Measurements from ENCODE around the gene DENND1A.

The DENND1A gene

DNA sequence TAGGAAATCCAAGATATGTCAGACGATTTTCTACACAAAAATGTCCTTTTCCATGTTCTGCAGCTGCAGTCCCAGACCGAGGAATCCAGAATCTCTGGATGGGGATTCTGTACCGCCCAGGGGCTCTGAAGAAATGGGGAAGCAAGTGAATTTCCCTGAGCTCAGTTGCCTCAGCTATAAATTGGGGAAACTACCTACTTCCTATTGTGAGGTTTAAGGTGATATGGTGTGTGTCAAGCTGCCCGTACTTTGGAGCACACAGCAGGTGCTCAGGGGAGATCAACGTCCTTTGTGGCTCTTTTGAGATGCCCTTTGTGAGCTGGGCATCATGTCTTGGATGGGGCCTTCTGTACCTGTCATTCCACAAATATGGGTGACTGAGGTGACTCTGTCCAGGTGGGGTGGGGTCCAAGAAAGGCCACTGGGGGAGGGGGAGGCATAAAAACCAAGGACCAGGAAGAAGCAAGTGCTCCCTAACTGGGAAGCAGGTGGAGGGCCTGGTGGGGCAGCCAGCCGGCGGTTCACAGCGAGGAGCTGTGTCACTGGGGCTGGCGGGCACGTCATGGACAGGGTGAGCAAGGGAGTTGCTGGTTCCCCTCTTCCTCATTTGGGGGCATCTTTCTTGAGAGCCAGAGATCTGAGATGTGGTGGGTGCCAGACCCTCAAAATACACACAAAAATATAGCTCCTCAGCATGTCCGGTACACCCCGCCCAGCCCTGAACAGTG is 457.9 kb downstream of the DENND1A start:
- peaks cover 4% of the 10 kb centered on the region for H3K4me1 ChIP-seq (ENCODE audit: control insufficient read depth, insufficient read depth, low read length)
- WGBS (ENCODE audit: insufficient coverage, insufficient read length), result no CpG with 5 or more reads among the region's 12 CpGs
- DNase-seq (ENCODE audit: low read depth, low spot score), result no peak
- H3K4me3 ChIP-seq (ENCODE audit: low read length), result no peak overlapping the region
- H3K9me3 ChIP-seq (ENCODE audit: control insufficient read depth, insufficient read depth, low read length), result no peaks in the 10 kb centered on the region
- no peak overlapping the region for H3K27ac ChIP-seq (ENCODE audit: low read length)
- H3K36me3 ChIP-seq (ENCODE audit: control insufficient read depth, insufficient read depth, low read length), result no peaks in the 10 kb centered on the region
- no peaks in the 10 kb centered on the region for H3K27me3 ChIP-seq (ENCODE audit: control insufficient read depth, insufficient read depth, low read length)

DNA sequence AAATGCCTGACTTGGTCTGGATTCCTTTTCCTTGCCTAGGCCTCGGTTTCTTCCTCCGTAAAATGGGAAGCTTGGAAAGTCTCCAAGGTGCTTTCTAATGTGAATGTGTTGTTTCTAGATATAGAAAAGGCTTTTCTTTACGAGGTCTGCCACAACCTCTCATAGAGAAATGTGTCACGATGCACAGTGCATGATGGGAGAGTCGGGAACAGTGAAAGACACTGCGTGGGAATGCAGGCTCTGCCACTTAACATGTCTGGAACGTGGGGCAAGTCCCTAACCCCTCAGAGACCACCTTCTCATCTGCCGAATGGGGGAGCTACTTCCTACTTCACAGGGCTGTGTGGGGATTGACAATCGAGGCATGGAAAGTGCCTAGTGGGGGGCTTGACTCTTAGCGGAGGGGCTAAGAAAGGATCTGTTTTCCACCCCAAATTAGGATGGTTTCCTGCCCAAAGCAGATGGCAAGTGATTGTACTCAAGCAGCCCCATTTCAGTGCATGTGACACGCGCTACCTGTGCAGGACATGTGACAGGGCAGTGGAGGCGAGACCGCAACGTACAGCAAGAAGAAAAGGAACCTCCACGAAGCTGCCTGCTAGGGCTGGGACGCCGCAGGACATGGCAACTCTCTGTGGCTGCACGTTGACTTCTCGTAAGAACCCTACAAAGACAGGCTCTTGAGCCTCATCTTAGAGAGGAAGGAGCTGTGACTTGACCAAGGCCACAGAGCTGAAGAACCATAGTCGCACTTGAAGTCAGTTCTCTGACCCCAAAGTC is 458.7 kb downstream of the DENND1A start:
- H3K27me3 ChIP-seq (ENCODE audit: control insufficient read depth, insufficient read depth, low read length), result no peaks in the 10 kb centered on the region
- peaks cover 4% of the 10 kb centered on the region for H3K4me1 ChIP-seq (ENCODE audit: control insufficient read depth, insufficient read depth, low read length)
- H3K27ac ChIP-seq (ENCODE audit: low read length), result no peak overlapping the region
- no CpG with 5 or more reads among the region's 21 CpGs for WGBS (ENCODE audit: insufficient coverage, insufficient read length)
- no peak for DNase-seq (ENCODE audit: low read depth, low spot score)
- H3K9me3 ChIP-seq (ENCODE audit: control insufficient read depth, insufficient read depth, low read length), result no peaks in the 10 kb centered on the region
- no peaks in the 10 kb centered on the region for H3K36me3 ChIP-seq (ENCODE audit: control insufficient read depth, insufficient read depth, low read length)
- H3K4me3 ChIP-seq (ENCODE audit: low read length), result no peak overlapping the region

DNA sequence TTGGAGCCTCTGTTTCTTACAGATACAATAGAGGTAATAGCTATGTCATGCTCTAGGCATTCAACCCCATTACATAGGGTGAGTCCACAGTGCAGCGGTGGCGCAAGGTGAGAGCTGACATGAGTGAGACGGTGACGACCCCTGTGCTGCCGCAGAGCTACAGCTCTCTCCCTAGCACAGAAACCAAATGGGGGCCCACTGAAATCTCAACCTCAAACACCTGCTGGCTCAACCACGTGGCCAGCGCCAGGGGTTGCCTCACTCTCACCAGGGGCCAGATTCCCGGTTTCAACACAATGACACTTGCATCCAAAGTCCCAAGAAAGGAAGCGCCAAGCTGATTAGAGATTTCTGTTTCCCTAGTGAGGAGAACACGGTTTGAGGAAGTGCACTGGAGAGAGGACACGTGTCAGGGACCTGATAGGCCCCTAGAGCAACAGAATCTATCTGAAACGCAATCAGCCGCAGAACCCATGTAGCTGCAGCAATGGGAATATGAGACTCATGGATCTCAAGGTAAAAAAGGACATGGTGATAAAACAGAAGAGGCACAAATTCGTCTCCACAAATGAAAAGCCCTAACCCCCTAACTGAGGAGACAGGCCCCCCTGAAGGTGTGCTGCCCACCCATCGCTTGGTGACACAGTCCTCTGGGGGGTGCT is 459.7 kb downstream of the DENND1A start:
- no peak overlapping the region for H3K27ac ChIP-seq (ENCODE audit: low read length)
- WGBS (ENCODE audit: insufficient coverage, insufficient read length), result no CpG with 5 or more reads among the region's 15 CpGs
- no peaks in the 10 kb centered on the region for H3K36me3 ChIP-seq (ENCODE audit: control insufficient read depth, insufficient read depth, low read length)
- no peaks in the 10 kb centered on the region for H3K9me3 ChIP-seq (ENCODE audit: control insufficient read depth, insufficient read depth, low read length)
- no peak for DNase-seq (ENCODE audit: low read depth, low spot score)
- H3K4me1 ChIP-seq (ENCODE audit: control insufficient read depth, insufficient read depth, low read length), result peaks cover 4% of the 10 kb centered on the region
- no peaks in the 10 kb centered on the region for H3K27me3 ChIP-seq (ENCODE audit: control insufficient read depth, insufficient read depth, low read length)
- no peak overlapping the region for H3K4me3 ChIP-seq (ENCODE audit: low read length)

DNA sequence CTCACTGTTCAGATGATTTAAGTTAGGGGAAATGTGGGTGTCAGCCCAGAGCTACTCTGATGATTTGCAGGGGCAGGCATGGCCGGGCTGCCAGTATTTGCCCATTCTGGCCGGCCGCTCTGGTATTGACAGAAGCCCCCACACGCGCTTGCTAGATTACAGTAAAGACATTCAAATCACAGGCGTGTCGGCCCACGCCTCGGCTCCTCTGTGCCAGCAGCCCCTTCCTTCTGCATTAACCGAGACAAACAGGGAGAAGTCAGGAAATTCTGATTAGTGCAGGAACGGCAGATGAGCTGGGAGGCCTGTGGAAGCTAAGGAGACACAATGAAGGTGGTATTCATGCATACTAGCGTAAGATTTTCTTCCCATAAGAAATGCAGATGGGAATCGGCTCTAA is 460.6 kb downstream of the DENND1A start:
- no peak for DNase-seq (ENCODE audit: low read depth, low spot score)
- Histone ChIP-seq H3K36me3 (ENCODE audit: control insufficient read depth, insufficient read depth, low read length) (no peaks in the 10 kb centered on the region), H3K4me1 (ENCODE audit: control insufficient read depth, insufficient read depth, low read length) (peaks cover 4% of the 10 kb centered on the region), H3K27ac (ENCODE audit: low read length) (no peak overlapping the region), H3K4me3 (ENCODE audit: low read length) (no peak overlapping the region), H3K9me3 (ENCODE audit: control insufficient read depth, insufficient read depth, low read length) (no peaks in the 10 kb centered on the region), H3K27me3 (ENCODE audit: control insufficient read depth, insufficient read depth, low read length) (no peaks in the 10 kb centered on the region)
- no CpG with 5 or more reads among the region's 13 CpGs for WGBS (ENCODE audit: insufficient coverage, insufficient read length)

DNA sequence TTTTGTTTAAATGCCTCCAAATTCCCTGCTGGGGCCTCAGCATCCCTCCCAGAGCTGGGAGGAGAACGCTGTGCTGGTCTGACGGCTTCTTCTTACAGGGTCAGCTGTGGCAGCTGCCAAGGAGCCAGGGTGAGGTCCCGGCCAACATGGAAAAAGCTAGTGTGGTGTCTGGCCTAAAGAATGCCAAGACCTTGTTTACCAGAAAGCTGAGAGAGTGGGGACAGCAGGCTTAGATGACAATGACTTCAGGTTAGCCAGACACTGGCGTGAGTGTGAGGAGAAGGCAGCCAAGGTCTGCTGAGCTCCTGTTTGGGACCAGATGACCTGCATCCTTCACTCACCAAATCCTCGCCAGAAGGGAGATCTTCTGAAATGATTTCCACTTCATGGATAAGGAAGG is 461.4 kb downstream of the DENND1A start:
- Histone ChIP-seq H3K36me3 (ENCODE audit: control insufficient read depth, insufficient read depth, low read length) (no peaks in the 10 kb centered on the region), H3K4me1 (ENCODE audit: control insufficient read depth, insufficient read depth, low read length) (peaks cover 4% of the 10 kb centered on the region), H3K9me3 (ENCODE audit: control insufficient read depth, insufficient read depth, low read length) (no peaks in the 10 kb centered on the region), H3K27ac (ENCODE audit: low read length) (no peak overlapping the region), H3K27me3 (ENCODE audit: control insufficient read depth, insufficient read depth, low read length) (no peaks in the 10 kb centered on the region), H3K4me3 (ENCODE audit: low read length) (no peak overlapping the region)
- WGBS (ENCODE audit: insufficient coverage, insufficient read length), result no CpG with 5 or more reads among the region's 5 CpGs
- DNase-seq (ENCODE audit: low read depth, low spot score), result no peak

DNA sequence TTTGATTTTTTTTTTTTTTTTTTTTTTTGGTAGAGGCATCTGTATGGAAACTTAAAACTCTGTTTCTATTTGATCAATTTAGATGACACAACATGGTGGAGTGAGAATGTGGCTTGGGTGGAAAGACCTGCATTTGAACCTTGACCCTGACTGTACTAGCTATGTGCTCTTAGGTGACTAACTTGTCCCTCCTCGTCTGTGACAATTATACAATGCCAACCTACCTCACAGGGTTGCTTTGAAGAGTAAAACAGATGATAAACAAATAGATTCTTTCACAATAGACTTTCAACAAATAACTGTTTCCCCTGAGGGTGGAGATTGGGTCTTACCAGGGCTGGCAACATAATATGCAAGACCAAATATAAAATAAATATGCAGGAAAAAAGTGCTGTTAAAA is 464.6 kb downstream of the DENND1A start:
- WGBS (ENCODE audit: insufficient coverage, insufficient read length), result no CpG with 5 or more reads among the region's 1 CpG
- Histone ChIP-seq H3K9me3 (ENCODE audit: control insufficient read depth, insufficient read depth, low read length) (no peaks in the 10 kb centered on the region), H3K27me3 (ENCODE audit: control insufficient read depth, insufficient read depth, low read length) (no peaks in the 10 kb centered on the region), H3K36me3 (ENCODE audit: control insufficient read depth, insufficient read depth, low read length) (no peaks in the 10 kb centered on the region), H3K27ac (ENCODE audit: low read length) (no peak overlapping the region), H3K4me3 (ENCODE audit: low read length) (no peak overlapping the region), H3K4me1 (ENCODE audit: control insufficient read depth, insufficient read depth, low read length) (peaks cover 4% of the 10 kb centered on the region)
- DNase-seq (ENCODE audit: low read depth, low spot score), result no peak

DNA sequence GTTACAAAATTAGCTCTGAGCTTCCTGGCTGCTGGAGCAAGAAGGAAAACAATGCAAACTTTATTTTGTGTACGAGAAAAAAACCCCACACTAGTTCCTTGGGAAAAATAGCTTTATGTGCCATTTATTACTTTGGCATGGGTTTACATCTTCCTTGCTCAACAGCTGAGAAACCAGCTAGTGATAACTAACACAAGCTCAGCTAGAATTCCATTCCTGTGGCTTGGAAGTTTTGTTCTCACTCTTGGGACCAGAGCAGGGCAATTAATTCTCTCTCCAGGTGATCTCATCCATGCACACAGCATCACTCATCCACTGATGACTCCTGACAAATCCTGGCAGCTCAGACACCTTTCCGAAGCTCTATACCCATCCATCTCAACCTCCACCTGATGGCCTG is 469.8 kb downstream of the DENND1A start:
- no peak for DNase-seq (ENCODE audit: low read depth, low spot score)
- H3K4me3 ChIP-seq (ENCODE audit: low read length), result no peak overlapping the region
- no peaks in the 10 kb centered on the region for H3K4me1 ChIP-seq (ENCODE audit: control insufficient read depth, insufficient read depth, low read length)
- no CpG with 5 or more reads among the region's 2 CpGs for WGBS (ENCODE audit: insufficient coverage, insufficient read length)
- no peak overlapping the region for H3K27ac ChIP-seq (ENCODE audit: low read length)
- H3K9me3 ChIP-seq (ENCODE audit: control insufficient read depth, insufficient read depth, low read length), result no peaks in the 10 kb centered on the region
- H3K36me3 ChIP-seq (ENCODE audit: control insufficient read depth, insufficient read depth, low read length), result no peaks in the 10 kb centered on the region
- no peaks in the 10 kb centered on the region for H3K27me3 ChIP-seq (ENCODE audit: control insufficient read depth, insufficient read depth, low read length)

DNA sequence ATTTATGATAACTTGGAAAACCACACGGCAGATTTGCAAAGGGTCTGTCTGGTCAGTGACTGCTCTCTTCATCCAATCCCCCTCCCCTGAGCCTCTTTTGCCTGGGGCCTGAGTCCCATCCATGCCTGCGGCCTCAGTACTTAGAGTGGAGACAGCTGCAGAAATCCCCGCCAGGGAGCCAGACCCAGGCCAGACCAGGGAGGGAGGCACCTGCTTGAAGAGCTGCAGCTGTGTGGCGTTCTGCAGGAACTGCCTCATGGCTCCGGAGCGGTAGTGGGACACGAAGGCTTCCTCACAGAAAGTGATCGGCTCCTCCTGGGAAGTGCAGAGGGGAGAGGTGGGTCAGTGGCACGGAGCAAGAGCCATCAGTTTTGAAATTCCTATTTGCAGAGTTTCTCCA is 472.3 kb downstream of the DENND1A start:
- Histone ChIP-seq H3K36me3 (ENCODE audit: control insufficient read depth, insufficient read depth, low read length) (no peaks in the 10 kb centered on the region), H3K4me3 (ENCODE audit: low read length) (no peak overlapping the region), H3K9me3 (ENCODE audit: control insufficient read depth, insufficient read depth, low read length) (no peaks in the 10 kb centered on the region), H3K27ac (ENCODE audit: low read length) (no peak overlapping the region), H3K4me1 (ENCODE audit: control insufficient read depth, insufficient read depth, low read length) (no peaks in the 10 kb centered on the region), H3K27me3 (ENCODE audit: control insufficient read depth, insufficient read depth, low read length) (no peaks in the 10 kb centered on the region)
- no CpG with 5 or more reads among the region's 9 CpGs for WGBS (ENCODE audit: insufficient coverage, insufficient read length)
- DNase-seq (ENCODE audit: low read depth, low spot score), result no peak

DNA sequence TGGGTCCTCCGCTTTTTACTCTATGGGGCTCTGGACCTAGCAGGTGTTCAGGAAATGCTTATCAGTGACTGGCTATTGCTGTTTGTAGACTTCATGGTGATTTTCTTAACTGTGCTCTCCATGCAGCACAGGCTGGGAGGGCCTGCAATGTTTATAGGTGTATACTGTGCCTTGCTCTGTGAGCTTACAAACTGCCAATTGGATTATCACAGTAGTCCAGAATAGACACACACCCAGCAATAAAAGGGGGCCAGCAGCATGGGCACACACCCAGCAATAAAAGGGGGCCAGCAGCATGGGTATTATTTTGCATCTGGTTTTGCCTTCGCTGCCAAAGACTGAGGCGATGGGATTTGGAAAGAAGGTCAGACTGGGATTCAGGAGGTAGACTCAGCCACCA is 473.9 kb downstream of the DENND1A start:
- no peak for DNase-seq (ENCODE audit: low read depth, low spot score)
- Histone ChIP-seq H3K27ac (ENCODE audit: low read length) (no peak overlapping the region), H3K27me3 (ENCODE audit: control insufficient read depth, insufficient read depth, low read length) (no peaks in the 10 kb centered on the region), H3K9me3 (ENCODE audit: control insufficient read depth, insufficient read depth, low read length) (no peaks in the 10 kb centered on the region), H3K36me3 (ENCODE audit: control insufficient read depth, insufficient read depth, low read length) (no peaks in the 10 kb centered on the region), H3K4me3 (ENCODE audit: low read length) (no peak overlapping the region), H3K4me1 (ENCODE audit: control insufficient read depth, insufficient read depth, low read length) (no peaks in the 10 kb centered on the region)
- WGBS (ENCODE audit: insufficient coverage, insufficient read length), result no CpG with 5 or more reads among the region's 3 CpGs

DNA sequence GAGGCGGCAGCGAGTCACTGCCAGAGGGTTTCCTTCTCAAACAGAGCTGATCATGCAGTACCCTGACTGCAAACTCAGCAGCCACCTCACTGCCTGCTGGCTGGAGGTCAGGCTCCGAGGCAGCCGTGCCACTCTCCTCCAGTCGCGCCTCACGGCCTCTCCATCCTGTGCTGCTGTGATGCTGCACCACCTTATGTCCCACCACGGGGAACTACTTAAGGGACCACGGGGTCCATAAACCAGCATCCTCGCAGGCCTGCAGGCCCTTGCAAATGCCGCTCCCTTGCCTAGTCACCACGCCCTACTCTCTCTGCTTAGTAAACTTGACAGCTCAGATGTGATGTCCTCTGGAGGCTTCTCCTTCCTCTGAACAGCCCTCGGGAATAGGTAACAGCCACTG is 474.7 kb downstream of the DENND1A start:
- Histone ChIP-seq H3K36me3 (ENCODE audit: control insufficient read depth, insufficient read depth, low read length) (no peaks in the 10 kb centered on the region), H3K27ac (ENCODE audit: low read length) (no peak overlapping the region), H3K4me3 (ENCODE audit: low read length) (no peak overlapping the region; the same call in 1 of the 2 replicates), H3K9me3 (ENCODE audit: control insufficient read depth, insufficient read depth, low read length) (no peaks in the 10 kb centered on the region), H3K4me1 (ENCODE audit: control insufficient read depth, insufficient read depth, low read length) (no peaks in the 10 kb centered on the region), H3K27me3 (ENCODE audit: control insufficient read depth, insufficient read depth, low read length) (no peaks in the 10 kb centered on the region)
- DNase-seq (ENCODE audit: low read depth, low spot score), result no peak
- WGBS (ENCODE audit: insufficient coverage, insufficient read length), result no CpG with 5 or more reads among the region's 13 CpGs

Data from iPS DF 6.9 (cell line).